Right renal pelvis (tissue), 4 donors: ENCODE data around the gene CACNB4. TPM values are rescaled to one million over a fixed set of nuclear protein-coding genes. Genes with fewer than 3 reads are reported as not detected.
"Not testable (repeated sequence)": the region's sequence is repeated elsewhere in the genome, so short reads cannot be mapped to it uniquely, and the experiment has no call there.

ENCODE experiments used
- DNase-seq, 4 donors: peaks; one replicate each; pipeline ENCODE4 v3.0.0-alpha.2; 2013; ENCODE audit warnings: low read depth in 4 of 4, low spot score in 3 of 4, missing footprints in 1 of 4
- polyA plus RNA-seq, 4 donors: library from polyadenylated mRNA; unstranded; fragments of 120-200 nt; gene quantifications; one replicate each; pipeline ENCODE4 v1.2.1, GENCODE V29; 2013; ENCODE audit not compliant: insufficient read length in 4 of 4

The CACNB4 gene
- polyA plus RNA-seq, 4 donors, result 7.2 to 11.8 (median 9.9) TPM

GRCh38 chr2:152055366-152056108, 43.3 kb downstream of the CACNB4 start:
- no peak for DNase-seq

DNA sequence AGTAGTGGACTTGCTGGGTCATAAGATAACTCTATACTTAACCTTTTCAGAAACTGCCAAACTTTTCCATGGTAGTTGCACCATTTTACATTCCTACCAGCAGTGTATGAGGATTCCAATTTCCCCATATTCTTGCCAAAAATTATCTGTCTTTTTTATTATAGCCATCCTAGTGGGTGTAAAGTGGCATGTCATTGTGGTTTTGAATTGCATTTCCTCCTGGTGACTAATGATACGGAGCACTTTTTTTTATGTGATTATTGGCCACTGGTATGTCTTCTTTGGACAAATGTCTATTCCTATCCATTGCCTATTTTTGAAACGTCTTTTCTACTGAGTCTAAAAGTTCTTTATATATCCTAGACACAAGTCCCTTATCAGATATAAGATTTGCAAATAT, 44.3 kb downstream of the CACNB4 start:
- no peak for DNase-seq

DNA sequence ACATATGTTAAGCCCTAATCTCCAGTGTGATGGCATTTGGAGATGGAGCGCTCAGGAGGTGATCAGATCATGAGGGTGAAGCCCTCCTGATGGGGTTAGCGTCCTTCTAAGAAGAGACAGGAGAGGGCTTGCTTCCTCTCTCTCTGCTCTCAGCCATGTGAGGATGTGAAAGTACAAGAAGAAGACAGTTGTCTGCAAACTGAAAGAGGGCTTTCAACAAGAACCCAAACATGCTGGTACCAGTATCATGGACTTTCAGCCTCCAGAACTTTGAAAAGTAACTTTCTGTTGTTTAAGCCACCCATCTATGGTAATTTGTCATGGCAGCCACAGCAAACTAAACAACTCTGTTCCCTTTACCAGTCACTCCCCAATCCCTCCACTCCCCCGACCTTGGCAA, 47.4 kb downstream of the CACNB4 start:
- DNase-seq, result no peak

- DNase-seq, result no peak
These were observed 47.9 kb downstream of the CACNB4 start for GRCh38 chr2:152050915-152051314.

DNA sequence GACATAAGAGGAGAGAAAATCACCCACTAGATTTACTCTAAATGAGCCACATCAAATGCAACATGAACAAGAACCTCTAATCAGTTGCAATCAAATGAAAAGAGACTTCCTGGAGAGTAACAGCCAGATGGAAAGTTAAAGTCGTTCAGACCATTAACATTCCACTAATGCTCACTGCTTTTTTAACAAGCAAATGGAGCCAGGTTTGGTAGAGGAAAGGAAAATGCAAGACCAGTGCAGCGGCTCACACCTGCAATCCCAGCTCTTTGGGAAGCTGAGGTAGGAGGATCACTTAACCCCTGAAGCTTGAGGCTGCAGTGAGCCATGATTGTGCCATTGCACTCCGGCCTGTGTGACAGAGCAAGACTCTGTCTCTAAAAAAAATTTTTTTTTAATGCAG, 48.5 kb downstream of the CACNB4 start:
- DNase-seq, result no peak

GRCh38 chr2:152049541-152049940, 49.3 kb downstream of the CACNB4 start:
- no peak for DNase-seq

DNA sequence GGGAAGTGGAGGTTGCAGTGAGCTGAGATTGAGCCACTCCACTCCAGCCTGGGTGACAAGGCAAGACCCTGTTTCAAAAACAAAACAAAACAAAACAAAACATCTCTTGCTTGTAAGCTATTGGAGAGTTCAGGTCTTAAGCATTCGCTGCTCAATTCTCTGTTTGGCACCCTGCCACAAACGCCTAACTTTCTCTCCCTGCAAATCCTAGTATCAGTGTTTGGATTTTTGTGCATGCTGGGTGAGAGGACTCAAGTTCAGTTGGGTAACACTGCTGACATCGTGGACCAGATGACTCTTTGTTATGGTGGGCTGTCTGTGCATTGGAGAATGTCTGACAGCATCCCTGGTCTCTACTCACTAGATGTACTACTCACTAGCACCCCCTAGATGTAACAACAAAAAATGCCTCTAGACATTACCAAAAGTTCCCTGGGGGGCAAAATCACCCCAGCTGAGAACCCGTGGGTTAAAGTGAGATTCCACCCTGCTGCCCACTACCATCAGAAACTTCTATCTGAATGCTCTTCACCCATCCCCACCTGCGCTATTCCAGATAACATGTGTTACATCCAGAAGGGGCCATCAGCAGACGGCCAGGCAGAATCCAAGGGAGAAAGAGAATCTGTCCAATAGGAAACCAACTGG, 50.9 kb downstream of the CACNB4 start:
- no peak for DNase-seq

DNA sequence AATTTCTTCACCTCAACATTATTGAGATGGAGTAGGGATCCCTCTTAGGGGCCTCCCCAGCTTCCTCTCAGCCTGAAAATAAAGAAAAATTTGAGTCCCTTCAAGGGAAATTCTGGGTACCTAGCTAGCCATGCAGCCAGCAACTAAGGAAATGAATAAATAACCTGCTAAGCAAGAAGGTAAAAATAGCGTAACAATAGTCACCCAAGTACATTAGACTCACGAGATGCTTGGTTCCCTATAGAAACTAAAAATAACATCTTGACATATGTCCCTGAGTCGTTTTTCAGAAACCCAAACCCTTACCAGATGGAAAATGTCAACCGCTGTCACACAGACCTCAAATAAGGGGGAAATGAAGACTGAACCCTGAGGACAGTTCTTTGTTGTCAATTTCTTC, 51.9 kb downstream of the CACNB4 start:
- no peak for DNase-seq

DNA sequence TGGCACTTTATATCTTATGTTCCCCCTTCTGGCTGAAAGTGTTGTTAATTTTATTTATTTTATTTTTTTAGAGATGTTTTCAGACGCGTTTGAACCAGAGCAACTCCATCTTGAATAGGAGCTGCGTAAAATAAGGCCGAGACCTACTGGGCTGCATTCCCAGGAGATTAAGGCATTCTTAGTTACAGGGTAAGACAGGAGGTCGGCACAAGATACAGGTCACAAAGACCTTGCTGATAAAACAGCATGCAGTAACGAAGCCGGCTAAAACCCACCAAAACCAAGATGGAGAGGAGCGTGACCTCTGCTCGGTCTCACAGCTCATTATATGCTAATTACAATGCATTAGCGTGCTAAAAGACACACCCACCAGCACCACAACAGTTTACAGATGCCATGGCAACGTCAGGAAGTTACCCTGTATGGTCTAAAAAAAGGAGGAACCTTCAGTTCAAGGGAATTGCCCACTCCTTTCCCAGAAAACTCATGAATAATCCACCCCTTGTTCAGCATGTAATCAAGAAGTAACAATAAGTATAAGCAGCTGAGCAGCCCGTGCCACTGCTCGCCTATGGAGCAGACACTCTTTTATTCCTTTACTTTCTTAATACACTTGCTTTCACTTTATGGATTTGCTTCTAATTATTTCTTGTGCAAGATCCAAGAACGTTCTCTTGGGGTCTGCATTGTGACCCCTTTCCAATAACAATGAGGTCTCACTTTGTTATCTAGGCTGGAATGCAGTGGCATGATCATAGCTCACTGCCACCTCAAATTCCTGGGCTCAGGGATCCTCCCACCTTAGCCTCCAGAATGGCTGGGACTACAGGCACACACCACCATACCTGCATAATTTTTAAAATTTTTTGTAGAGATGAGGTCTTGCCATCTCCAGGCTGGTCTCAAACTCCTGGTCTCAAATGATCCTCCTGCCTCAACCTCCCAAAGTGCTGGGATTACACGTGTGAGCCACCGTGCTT, 55.9 kb downstream of the CACNB4 start:
- no peak for DNase-seq

DNA sequence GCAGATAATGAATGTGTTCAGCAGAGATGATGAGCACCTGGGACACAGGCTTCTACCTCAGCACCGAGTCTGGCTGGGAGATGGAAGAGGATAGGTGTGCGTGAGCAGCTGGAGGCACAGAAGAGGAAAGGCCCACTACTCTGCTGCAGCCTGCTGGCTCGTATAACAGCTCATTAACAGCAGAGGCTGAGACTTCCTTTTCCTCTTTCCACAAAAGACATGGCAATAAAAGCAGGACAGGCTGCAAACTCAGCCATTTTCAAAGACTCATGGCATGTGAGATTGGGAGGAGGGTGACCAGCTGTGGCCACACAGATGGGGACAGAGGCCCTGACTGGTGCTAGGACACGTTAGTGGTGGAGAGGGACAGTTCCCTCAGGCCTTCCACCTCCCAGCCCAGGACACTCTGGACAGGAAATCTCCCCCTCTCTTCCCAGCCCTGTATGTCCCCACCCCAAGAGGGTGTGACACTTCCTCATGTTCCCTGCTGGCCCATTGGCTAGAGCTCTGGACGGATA, 60.3 kb downstream of the CACNB4 start:
- no peak for DNase-seq

- DNase-seq, result no peak
These were observed 61.0 kb downstream of the CACNB4 start for GRCh38 chr2:152037743-152038435.

DNA sequence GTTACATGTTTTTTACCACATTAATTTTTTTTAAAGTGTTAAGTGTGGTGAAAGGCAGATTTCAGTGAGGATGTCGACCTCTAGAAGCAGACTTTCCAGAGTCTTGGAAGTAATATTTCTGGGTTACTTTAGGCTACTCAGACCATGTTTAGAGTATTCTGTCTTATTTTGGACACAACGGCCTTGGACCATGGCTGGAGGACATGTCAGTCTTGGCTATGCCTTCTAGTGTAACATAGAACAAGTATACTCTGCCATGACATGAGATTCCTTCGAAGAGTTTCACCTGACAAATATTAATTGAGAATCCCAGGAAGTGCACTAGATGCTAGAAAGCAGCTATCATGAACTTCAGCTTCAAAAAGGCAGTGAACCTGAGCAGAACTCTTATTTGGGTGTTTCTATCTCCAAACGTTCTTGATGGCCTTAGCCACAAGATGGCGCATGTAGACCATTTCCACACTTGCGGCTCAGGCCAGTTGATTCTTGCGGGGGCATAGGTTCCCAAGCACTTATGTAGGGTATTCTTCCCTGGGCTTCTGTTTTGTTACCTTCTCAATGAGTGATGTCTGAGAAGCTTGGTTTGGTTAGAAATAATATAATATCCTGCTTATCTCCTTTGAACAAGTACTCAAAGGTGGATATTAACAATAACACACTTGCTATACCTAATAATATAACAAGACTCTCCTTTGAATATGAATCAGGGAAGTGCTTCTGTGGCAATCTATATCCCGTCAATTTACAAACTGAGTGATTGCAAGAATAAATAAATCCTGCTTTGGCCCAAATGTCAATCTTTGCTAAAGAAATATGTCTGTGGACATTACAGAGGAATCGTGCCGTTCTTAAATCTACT, 62.0 kb downstream of the CACNB4 start:
- DNase-seq, result peak; percentile 64 to 76 (median 75)

- DNase-seq, result no peak
These were observed 64.5 kb downstream of the CACNB4 start for GRCh38 chr2:152034257-152034801.

- no peak for DNase-seq
These were observed 65.6 kb downstream of the CACNB4 start for GRCh38 chr2:152033011-152033925.

GRCh38 chr2:152031747-152032306, 67.0 kb downstream of the CACNB4 start:
- DNase-seq, result no peak

DNA sequence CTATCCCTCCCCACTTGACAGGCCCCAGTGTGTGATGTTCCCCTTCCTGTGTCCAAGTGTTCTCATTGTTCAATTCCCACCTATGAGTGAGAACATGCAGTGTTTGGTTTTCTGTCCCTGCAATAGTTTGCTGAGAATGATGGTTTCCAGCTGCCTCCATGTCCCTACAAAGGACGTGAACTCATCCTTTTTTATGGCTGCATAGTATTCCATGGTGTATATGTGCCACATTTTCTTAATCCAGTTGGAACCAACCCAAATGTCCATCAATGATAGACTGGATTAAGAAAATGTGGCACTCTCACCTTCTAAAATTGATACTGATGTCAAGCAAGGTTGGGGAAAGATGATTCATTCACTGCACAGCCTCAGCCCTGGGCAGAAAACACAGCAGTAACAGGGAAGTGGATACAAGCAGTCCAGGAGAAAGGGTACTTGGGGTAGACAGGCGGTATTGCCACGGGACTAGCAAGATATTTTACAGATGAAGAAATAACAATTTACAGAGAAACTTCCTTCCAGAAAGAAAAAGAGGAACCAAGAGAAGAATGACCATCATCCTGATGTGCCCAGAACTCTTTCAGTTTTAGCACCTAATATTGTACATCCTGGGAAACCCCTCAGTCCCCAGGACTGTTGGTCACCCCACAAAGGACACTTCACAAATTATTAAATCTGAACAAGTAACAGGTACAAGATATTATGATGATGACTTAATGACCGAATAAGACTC, 68.1 kb downstream of the CACNB4 start:
- DNase-seq, result not testable (repeated sequence)
